ENCODE data around the gene CEBPB.
A peak's percentile ranks its signal among the peaks of the same experiment; 100 is the strongest.

Gene CEBPB

DNA sequence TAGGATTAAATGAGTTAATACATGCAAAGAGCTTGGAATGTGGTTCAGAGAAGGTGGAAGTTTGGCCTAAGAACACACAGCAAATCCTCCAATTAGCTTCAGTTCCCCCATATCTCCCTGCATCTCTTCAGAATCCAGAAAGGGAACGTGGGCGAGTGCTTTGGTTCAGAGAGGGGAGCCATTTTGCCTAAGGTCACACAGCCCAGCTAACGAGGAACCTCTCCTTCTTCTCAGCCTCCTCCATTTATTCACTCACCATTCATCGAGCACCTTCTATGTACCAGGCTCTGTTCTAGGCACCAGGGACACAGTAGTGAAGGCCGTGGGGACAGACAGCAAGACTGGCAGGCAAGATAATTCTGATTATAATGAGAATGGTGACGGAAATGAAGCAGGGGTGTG, 2.3 kb upstream of the CEBPB start:
- Histone ChIP-seq H3K36me3 (ENCODE audit: insufficient read depth) (no peaks in the 10 kb centered on the region), H3K4me3 (IDR thresholded peaks at IDR 0.05; ENCODE audit: insufficient read depth, low read depth, low read length) (no peak overlapping the region), H4K20me1 (ENCODE audit: insufficient read depth) (no peaks in the 10 kb centered on the region), H3K27me3 (ENCODE audit: insufficient read depth, low read depth) (peaks cover 24% of the 10 kb centered on the region), H3K9ac (no peak overlapping the region), H3K4me1 (ENCODE audit: low read depth, poor library complexity, severe bottlenecking) (peaks cover 8% of the 10 kb centered on the region), H2AFZ (ENCODE audit: low read depth) (no peak overlapping the region), H3K27ac (no peak overlapping the region), H3K79me2 (ENCODE audit: insufficient read depth, low read depth) (peaks cover 12% of the 10 kb centered on the region), H3K4me2 (no peak overlapping the region)
- TF ChIP-seq, protein P1, sequence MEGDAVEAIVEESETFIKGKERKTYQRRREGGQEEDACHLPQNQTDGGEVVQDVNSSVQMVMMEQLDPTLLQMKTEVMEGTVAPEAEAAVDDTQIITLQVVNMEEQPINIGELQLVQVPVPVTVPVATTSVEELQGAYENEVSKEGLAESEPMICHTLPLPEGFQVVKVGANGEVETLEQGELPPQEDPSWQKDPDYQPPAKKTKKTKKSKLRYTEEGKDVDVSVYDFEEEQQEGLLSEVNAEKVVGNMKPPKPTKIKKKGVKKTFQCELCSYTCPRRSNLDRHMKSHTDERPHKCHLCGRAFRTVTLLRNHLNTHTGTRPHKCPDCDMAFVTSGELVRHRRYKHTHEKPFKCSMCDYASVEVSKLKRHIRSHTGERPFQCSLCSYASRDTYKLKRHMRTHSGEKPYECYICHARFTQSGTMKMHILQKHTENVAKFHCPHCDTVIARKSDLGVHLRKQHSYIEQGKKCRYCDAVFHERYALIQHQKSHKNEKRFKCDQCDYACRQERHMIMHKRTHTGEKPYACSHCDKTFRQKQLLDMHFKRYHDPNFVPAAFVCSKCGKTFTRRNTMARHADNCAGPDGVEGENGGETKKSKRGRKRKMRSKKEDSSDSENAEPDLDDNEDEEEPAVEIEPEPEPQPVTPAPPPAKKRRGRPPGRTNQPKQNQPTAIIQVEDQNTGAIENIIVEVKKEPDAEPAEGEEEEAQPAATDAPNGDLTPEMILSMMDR (conservative IDR thresholded peaks at IDR 0.05; ENCODE audit: low read depth, low read length) = no peak

DNA sequence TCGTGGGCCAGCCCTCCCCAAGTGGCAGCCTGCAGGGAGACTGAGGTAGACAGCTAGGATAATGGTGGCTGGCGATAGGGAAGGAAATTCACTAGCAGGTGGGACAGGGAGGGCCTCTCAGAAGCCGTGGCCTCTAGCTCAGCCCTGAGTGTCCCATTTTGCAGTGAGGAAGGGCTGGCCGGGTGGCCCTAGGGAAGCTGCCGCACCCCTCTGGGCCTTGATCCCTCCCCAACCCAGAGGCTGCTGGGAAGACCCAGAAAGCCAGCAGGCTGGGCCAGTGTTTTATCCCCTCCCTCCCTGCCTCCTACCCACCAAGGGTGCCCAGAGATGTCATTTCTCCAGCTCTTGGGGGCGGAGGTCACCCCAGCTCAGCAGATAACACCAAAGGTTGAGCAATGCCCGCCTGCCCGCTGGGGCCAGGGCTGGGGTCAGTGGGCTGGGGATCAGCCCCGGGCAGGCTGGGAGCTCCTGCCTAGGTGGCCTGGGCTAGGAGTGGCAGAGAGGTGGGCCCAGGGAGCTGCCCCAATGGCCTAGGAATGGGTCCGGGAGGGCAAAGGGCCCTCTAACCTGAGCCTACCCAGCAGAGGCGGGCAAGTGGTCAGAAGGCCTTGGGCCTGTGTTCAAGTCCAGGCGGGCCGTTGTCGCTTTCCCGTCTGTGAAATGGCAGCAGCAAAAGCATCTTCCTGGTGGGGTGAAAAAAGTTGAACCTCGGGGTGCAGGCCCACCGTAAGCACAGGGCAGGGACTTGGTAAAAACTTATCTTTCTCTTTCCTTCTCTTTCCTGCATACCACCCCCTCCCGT, 1.6 kb upstream of the CEBPB start:
- TF ChIP-seq, protein P1 (conservative IDR thresholded peaks at IDR 0.05; ENCODE audit: low read depth, low read length) = no peak
- Histone ChIP-seq H4K20me1 (ENCODE audit: insufficient read depth) (no peaks in the 10 kb centered on the region), H3K36me3 (ENCODE audit: insufficient read depth) (no peaks in the 10 kb centered on the region), H3K4me3 (IDR thresholded peaks at IDR 0.05; ENCODE audit: insufficient read depth, low read depth, low read length) (no peak overlapping the region), H3K27ac (no peak overlapping the region), H2AFZ (ENCODE audit: low read depth) (no peak overlapping the region), H3K4me2 (no peak overlapping the region), H3K4me1 (ENCODE audit: low read depth, poor library complexity, severe bottlenecking) (peaks cover 14% of the 10 kb centered on the region), H3K79me2 (ENCODE audit: insufficient read depth, low read depth) (peaks cover 20% of the 10 kb centered on the region), H3K27me3 (ENCODE audit: insufficient read depth, low read depth) (peaks cover 19% of the 10 kb centered on the region), H3K9ac (no peak overlapping the region)

DNA sequence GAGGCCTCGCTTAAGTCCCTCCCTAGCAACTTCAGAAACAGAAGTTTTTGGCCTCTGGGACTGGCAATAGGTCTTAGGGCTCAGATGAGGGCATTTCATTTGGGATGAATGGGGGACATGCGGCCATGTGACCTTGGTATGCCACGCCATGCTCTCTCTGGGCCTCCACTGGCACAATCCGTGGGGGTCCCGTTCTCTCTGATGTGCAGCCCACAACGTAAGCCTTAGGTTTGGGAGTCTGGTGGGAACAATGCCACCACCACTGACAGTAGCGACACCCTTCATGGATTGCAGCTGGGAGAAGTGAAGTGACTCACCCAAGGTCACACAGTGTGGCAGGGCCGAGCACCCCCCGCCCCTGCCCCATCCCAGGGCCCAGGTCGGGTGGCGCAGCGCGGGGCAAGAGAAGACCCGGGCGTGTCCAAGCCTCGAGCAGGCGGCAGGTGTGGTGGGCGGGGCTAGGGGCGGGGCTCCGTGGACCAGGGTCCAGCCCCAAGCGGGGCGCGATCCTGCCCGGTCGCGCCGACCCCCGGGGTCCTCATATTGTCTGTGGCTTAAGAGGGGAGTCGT, 864 bp upstream of the CEBPB start:
- Histone ChIP-seq H3K27me3 (ENCODE audit: insufficient read depth, low read depth) (peaks cover 12% of the 10 kb centered on the region), H3K36me3 (ENCODE audit: insufficient read depth) (no peaks in the 10 kb centered on the region), H3K27ac (no peak overlapping the region), H3K4me1 (ENCODE audit: low read depth, poor library complexity, severe bottlenecking) (peaks cover 19% of the 10 kb centered on the region), H2AFZ (ENCODE audit: low read depth) (peak overlapping the region; percentile 88), H3K79me2 (ENCODE audit: insufficient read depth, low read depth) (peaks cover 23% of the 10 kb centered on the region), H3K4me3 (IDR thresholded peaks at IDR 0.05; ENCODE audit: insufficient read depth, low read depth, low read length) (no peak overlapping the region), H4K20me1 (ENCODE audit: insufficient read depth) (no peaks in the 10 kb centered on the region), H3K9ac (peak overlapping the region; percentile 96; the same call in 1 of the 2 replicates), H3K4me2 (peak overlapping the region; percentile 84)
- TF ChIP-seq, protein P1 (conservative IDR thresholded peaks at IDR 0.05; ENCODE audit: low read depth, low read length) = no peak

DNA sequence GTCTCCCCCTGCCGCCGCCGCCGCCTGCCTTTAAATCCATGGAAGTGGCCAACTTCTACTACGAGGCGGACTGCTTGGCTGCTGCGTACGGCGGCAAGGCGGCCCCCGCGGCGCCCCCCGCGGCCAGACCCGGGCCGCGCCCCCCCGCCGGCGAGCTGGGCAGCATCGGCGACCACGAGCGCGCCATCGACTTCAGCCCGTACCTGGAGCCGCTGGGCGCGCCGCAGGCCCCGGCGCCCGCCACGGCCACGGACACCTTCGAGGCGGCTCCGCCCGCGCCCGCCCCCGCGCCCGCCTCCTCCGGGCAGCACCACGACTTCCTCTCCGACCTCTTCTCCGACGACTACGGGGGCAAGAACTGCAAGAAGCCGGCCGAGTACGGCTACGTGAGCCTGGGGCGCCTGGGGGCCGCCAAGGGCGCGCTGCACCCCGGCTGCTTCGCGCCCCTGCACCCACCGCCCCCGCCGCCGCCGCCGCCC, 474 bp downstream of the CEBPB start:
- H4K20me1 ChIP-seq (ENCODE audit: insufficient read depth) = 0 out of 2 replicates have a peak, but pooled peaks cover 4% of the 10 kb centered on the region
- no peak overlapping the region for H3K4me3 ChIP-seq (IDR thresholded peaks at IDR 0.05; ENCODE audit: insufficient read depth, low read depth, low read length)
- peaks cover 23% of the 10 kb centered on the region for H3K79me2 ChIP-seq (ENCODE audit: insufficient read depth, low read depth)
- H3K4me1 ChIP-seq (ENCODE audit: low read depth, poor library complexity, severe bottlenecking) = peaks cover 19% of the 10 kb centered on the region
- no peaks in the 10 kb centered on the region for H3K36me3 ChIP-seq (ENCODE audit: insufficient read depth)
- H3K9ac ChIP-seq = peak overlapping the region; percentile 96
- H3K4me2 ChIP-seq = peak overlapping the region; percentile 84; the same call in 1 of the 2 replicates
- H3K27me3 ChIP-seq (ENCODE audit: insufficient read depth, low read depth) = no peaks in the 10 kb centered on the region; the same call in 1 of the 2 replicates
- peak overlapping the region; percentile 95 for H3K27ac ChIP-seq
- H2AFZ ChIP-seq (ENCODE audit: low read depth) = peak overlapping the region; percentile 88
- TF ChIP-seq, protein P1 (conservative IDR thresholded peaks at IDR 0.05; ENCODE audit: low read depth, low read length) = no peak
